ENCODE measurements around the gene FRMD8. TPM values are rescaled to one million over a fixed set of nuclear protein-coding genes. Genes with fewer than 3 reads are reported as not detected.

Gene FRMD8
- total RNA-seq, 1 experiment from 2014 or later = 51.1 TPM

DNA sequence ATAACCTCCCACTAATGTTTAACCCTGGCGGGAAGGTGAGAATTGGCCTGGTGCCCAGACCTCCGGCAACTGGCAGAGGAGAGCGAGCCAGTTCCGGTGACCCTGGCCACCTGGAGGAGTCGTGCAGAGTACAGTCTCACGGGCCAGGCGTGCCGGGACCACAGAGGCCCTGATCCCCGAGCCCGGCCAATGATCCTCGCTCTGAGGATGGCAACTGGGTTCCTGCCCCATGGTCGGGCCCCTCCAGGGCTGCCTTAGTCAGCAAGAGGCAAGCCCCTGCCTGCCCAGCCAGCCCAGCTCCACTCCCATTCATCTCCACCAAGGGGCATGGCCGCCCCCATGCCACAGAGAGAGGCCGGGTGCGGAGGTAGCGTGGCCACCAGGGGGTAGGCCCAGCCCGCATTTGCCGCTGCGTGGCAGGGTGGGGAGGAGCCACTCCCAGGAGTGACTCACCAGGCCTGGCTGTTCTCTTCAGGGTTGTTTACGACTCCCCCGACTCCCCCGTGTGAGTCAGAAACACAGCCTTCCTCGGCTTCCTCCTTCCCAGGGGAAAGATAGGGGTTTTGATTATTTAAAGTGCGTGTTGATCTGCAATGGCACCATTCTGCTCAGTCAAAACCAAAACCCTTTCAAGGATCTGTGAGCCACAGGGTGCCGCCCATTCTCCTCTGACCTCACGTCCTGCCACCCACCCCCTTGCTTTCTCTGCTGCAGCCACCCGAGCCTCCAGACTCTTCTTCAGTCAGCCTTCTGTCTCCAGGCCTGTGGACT, 4.2 kb upstream of the FRMD8 start, which contains the start of gene SLC25A45:
Gene SLC25A45 (minus strand): TSS at position 614 of the 771 bp plus-strand sequence. CDS start 695 bp downstream, outside the sequence.
- TF ChIP-seq EZH2 (IDR thresholded peaks at IDR 0.05; ENCODE audit: borderline replicate concordance, low read depth, low read length, poor library complexity, severe bottlenecking) = no peak
- TF ChIP-seq, protein P1, sequence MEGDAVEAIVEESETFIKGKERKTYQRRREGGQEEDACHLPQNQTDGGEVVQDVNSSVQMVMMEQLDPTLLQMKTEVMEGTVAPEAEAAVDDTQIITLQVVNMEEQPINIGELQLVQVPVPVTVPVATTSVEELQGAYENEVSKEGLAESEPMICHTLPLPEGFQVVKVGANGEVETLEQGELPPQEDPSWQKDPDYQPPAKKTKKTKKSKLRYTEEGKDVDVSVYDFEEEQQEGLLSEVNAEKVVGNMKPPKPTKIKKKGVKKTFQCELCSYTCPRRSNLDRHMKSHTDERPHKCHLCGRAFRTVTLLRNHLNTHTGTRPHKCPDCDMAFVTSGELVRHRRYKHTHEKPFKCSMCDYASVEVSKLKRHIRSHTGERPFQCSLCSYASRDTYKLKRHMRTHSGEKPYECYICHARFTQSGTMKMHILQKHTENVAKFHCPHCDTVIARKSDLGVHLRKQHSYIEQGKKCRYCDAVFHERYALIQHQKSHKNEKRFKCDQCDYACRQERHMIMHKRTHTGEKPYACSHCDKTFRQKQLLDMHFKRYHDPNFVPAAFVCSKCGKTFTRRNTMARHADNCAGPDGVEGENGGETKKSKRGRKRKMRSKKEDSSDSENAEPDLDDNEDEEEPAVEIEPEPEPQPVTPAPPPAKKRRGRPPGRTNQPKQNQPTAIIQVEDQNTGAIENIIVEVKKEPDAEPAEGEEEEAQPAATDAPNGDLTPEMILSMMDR (conservative IDR thresholded peaks at IDR 0.05; ENCODE audit: low read depth, low read length) = peak; percentile 82
- H3K36me3 ChIP-seq (ENCODE audit: insufficient read depth, low read length, poor library complexity, severe bottlenecking) = no peaks in the 10 kb centered on the region
- H3K27ac ChIP-seq (ENCODE audit: low read depth, low read length, poor library complexity, severe bottlenecking) = peak within 1 kb of the TSS; percentile 94
- peak; percentile 99 for DNase-seq (ENCODE audit: low spot score)
- no peaks in the 10 kb centered on the region for H3K9me3 ChIP-seq (ENCODE audit: low read depth, low read length, poor library complexity, severe bottlenecking)
- POLR2A ChIA-PET (ENCODE audit: low non-redundant PET) = interaction anchor here (0.5 kb wide), 1 partner anchor 43 kb away, joined by 3 read pairs; no protein-coding TSS in a partner anchor
- CTCF ChIA-PET = interaction anchor here (0.5 to 1.1 kb wide), 5 partner anchors 34 to 1111 kb away, joined by 3 to 4 read pairs (median 3); no protein-coding TSS in a partner anchor
- TSS peak; percentile 71 for BruUV-seq (replicated peaks)
- intact Hi-C loops (cut with micrococcal nuclease; ENCODE audit: unreplicated experiment) = loop anchor here (5.0 kb wide), 3 partner anchors 35 to 190 kb away; partner anchors contain the start of genes FAM89B and ZNRD2
- H3K4me3 ChIP-seq (ENCODE audit: low read depth, low read length, poor library complexity, severe bottlenecking) = peak within 1 kb of the TSS; percentile 40
- H3K4me1 ChIP-seq (ENCODE audit: insufficient read depth, low read length, poor library complexity, severe bottlenecking) = peaks cover 40% of the 10 kb centered on the region
- H3K27me3 ChIP-seq (replicated peaks; ENCODE audit: insufficient read depth, low read depth, low read length, poor library complexity) = no peaks in the 10 kb centered on the region

DNA sequence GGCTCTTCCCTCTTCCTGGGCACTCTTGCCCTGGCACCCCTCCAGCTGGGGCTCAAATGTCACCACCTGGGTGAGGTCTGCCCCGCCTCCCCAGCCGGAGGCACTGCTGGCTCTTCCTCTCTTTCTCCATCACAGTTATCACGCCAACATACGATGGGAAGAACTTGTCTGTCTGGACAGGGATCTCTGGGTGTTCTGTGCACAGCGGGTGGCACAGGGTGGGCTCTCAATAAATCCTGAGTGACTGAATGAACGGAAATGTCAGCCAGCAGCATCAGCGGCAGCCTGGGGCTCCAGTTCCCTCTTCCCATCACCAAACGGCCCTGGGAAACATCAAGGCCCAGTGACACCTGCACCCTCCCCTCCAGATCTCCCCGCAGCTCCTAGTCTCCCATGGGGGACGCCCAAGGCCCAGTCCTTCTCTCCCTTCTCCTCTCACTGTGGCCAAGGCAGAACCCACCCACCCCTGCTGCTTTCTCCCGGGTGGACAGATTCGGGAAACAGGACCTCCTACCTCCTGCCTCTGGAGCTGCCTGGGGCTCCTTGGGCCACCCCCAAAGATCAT, 3.6 kb upstream of the FRMD8 start:
- TSS peak; percentile 39 for BruUV-seq (replicated peaks)
- CTCF ChIA-PET = interaction anchor here (0.5 to 1.1 kb wide), 2 partner anchors 47 to 128 kb away, joined by 3 read pairs; no protein-coding TSS in a partner anchor
- intact Hi-C loops (cut with micrococcal nuclease; ENCODE audit: unreplicated experiment) = loop anchor here (5.0 kb wide), 3 partner anchors 34 to 189 kb away; partner anchors contain the start of genes FAM89B and ZNRD2

DNA sequence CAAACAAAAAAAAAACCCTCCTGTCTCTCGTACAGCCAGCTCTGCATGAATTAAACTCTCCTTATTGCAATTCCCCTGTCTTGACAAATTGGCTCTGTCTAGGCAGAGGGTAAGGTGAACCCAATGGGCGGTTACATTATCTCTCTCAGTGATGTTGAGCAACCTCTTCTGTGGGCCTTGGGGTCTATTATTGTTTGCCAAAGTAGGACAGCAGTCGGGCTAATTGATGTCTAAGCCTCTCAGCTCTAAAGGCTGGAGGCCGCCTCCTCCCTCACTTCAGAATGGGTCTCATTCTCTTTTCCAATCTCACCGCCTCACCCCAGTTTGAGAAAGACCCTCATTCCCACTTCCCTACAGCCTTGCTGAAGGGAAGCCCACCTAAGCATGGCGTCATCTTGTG, 2.7 kb upstream of the FRMD8 start:
- ChIA-PET POLR2A (ENCODE audit: low non-redundant PET) (interaction anchor here (0.6 kb wide), 1 partner anchor 109 kb away, joined by 4 read pairs; no protein-coding TSS in a partner anchor), CTCF (interaction anchor here (1.1 kb wide), 1 partner anchor 127 kb away, joined by 3 read pairs; no protein-coding TSS in a partner anchor)
- Histone ChIP-seq H3K27ac (ENCODE audit: low read depth, low read length, poor library complexity, severe bottlenecking) (peak overlapping the region; percentile 94), H3K36me3 (ENCODE audit: insufficient read depth, low read length, poor library complexity, severe bottlenecking) (no peaks in the 10 kb centered on the region), H3K9me3 (ENCODE audit: low read depth, low read length, poor library complexity, severe bottlenecking) (no peaks in the 10 kb centered on the region), H3K27me3 (replicated peaks; ENCODE audit: insufficient read depth, low read depth, low read length, poor library complexity) (no peaks in the 10 kb centered on the region), H3K4me3 (ENCODE audit: low read depth, low read length, poor library complexity, severe bottlenecking) (no peak overlapping the region), H3K4me1 (ENCODE audit: insufficient read depth, low read length, poor library complexity, severe bottlenecking) (peaks cover 51% of the 10 kb centered on the region)
- no TSS peak for BruUV-seq (replicated peaks)
- TF ChIP-seq EZH2 (IDR thresholded peaks at IDR 0.05; ENCODE audit: borderline replicate concordance, low read depth, low read length, poor library complexity, severe bottlenecking) = no peak
- TF ChIP-seq, protein P1 (conservative IDR thresholded peaks at IDR 0.05; ENCODE audit: low read depth, low read length) = no peak
- DNase-seq (ENCODE audit: low spot score) = no peak
- intact Hi-C loops (cut with micrococcal nuclease; ENCODE audit: unreplicated experiment) = loop anchor here (5.0 kb wide), 3 partner anchors 34 to 189 kb away; partner anchors contain the start of genes FAM89B and ZNRD2

More for the DNA sequence above, 3.6 kb upstream of the FRMD8 start:
- H3K36me3 ChIP-seq (ENCODE audit: insufficient read depth, low read length, poor library complexity, severe bottlenecking) = no peaks in the 10 kb centered on the region
- peak overlapping the region; percentile 40 for H3K4me3 ChIP-seq (ENCODE audit: low read depth, low read length, poor library complexity, severe bottlenecking)
- H3K4me1 ChIP-seq (ENCODE audit: insufficient read depth, low read length, poor library complexity, severe bottlenecking) = peaks cover 42% of the 10 kb centered on the region
- POLR2A ChIA-PET (ENCODE audit: low non-redundant PET) = interaction anchor here (0.5 kb wide), 1 partner anchor 42 kb away, joined by 3 read pairs; no protein-coding TSS in a partner anchor
- H3K27ac ChIP-seq (ENCODE audit: low read depth, low read length, poor library complexity, severe bottlenecking) = peak overlapping the region; percentile 94
- H3K27me3 ChIP-seq (replicated peaks; ENCODE audit: insufficient read depth, low read depth, low read length, poor library complexity) = no peaks in the 10 kb centered on the region
- DNase-seq (ENCODE audit: low spot score) = no peak
- no peaks in the 10 kb centered on the region for H3K9me3 ChIP-seq (ENCODE audit: low read depth, low read length, poor library complexity, severe bottlenecking)
- TF ChIP-seq, protein P1 (conservative IDR thresholded peaks at IDR 0.05; ENCODE audit: low read depth, low read length) = no peak
- no peak for TF ChIP-seq EZH2 (IDR thresholded peaks at IDR 0.05; ENCODE audit: borderline replicate concordance, low read depth, low read length, poor library complexity, severe bottlenecking)

All from A673 (cell line).